Lower leg skin (tissue), 3 donors: ENCODE results near the gene MCM9.

Experiments
- CTCF ChIP-seq, 3 donors: fragments of 450-650 bp; IDR thresholded peaks; one replicate each; pipeline ENCODE4 v1.5.1; 2016; ENCODE audit warnings: antibody characterized with exemption in 3 of 3, mild to moderate bottlenecking in 3 of 3, moderate library complexity in 2 of 3
- POLR2A ChIP-seq, 2 donors: fragments of 450-650 bp; IDR thresholded peaks; one replicate each; pipeline ENCODE4 v1.6.1; 2016 to 2017; ENCODE audit warnings: antibody characterized with exemption in 2 of 2, mild to moderate bottlenecking in 1 of 2, moderate library complexity in 1 of 2

DNA sequence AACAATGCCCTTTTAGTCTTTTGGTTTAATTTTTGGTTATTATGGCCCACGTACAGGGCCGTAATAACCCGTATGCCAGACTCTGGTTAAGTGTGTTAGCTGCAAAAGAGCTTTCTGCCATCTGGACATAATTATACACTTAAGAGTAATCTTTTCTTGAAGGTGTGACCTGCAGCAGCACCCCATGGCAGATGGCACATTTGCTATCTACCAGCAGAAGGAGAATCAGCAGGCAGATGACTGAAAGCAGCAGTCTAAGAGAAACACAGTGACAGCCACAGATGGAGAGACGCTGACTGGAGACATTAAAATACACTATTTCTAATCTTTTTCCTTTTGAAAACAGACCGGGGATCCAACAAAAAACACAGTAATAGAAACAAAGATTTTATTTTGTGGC, 22.3 kb downstream of the MCM9 start:
- TF ChIP-seq POLR2A (IDR thresholded peaks at IDR 0.05) (no peak), CTCF (IDR thresholded peaks at IDR 0.05) (no peak)
